ENCODE measurements around the gene NFIA. TPM values are rescaled to one million over a fixed set of nuclear protein-coding genes. Genes with fewer than 3 reads are reported as not detected.

Gene NFIA
- total and polyA plus RNA-seq, 5 donors = 15.9 to 127 (median 108) TPM

DNA sequence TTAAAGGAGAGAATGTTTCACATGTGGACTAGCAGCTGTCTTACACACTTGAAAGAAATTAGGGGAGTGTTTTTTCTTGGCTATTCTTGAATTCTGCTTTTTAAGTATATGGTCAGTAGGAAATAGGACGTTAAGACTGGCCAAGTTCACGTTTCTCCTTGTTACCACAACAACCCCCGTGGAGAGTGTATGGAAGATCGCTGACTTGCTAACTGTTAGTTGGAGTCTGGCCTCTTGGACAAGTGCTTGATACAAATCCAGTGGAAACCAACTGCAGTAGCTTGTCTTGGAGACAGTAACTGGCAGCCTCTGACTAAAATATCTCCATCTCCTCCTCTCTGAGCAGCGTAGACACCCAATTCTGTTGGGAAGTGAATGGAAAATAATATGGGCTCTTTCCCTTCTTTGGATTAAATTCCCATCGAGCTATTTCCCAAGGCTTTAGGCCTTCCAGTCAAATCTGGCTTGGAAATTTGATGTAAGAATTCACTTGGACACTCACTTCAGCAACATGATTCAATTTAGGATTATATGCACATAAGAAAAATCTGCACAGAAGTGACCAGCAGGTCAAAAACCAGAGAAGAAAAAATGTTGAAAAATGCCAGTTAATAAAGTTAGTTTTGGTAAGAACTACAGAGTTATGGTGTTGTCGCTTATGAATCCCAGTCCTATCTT is 3.6 kb upstream of the NFIA start:
- WGBS = 20% methylated on average over 7 of the region's 7 CpGs
- Histone ChIP-seq H3K27me3 (ENCODE audit: control insufficient read depth, insufficient read depth) (no peaks in the 10 kb centered on the region), H3K9me3 (ENCODE audit: control insufficient read depth, low read length) (no peaks in the 10 kb centered on the region), H3K4me1 (ENCODE audit: control insufficient read depth, insufficient read depth, low read length) (peaks cover 8% of the 10 kb centered on the region), H3K27ac (ENCODE audit: low read length) (peak overlapping the region; percentile 83), H3K4me3 (ENCODE audit: low read length) (peak overlapping the region; percentile 91)
- ATAC-seq (peak in 1 of 2 donors; percentile 7), DNase-seq (no peak)
- intact Hi-C loops (cut with DNase I) = loop anchor here in 1 of 4 donors (5.0 kb wide), 1 partner anchor 104 kb away; no protein-coding TSS in a partner anchor

DNA sequence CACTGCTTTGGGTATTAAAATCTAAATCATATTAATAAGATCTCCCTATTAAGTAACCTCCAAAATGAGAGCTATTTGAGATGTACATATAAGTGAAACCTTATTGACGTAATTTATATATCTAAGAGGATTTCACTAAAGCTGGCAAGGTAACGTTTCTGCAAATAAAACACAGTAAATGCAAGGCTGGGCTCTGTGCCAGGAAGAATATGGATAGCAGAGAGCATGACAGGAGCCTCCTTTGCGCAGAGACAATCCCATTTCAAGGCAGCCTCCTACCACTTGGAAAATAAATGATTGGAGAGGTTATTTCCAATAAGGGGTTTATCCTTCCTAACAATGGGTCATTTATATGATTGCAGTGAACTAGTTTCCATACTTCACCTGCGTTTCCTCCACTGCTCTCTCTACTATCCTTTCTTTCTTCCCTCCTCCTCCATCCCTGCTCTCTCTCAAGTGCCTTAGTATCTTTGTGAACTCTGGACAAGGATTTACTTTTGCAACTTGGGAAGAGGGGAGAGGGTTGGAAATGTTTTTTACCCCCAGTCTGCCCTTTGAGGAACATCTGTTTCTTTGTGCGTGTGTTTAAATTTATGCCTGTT is 3.0 kb upstream of the NFIA start:
- H3K4me1 ChIP-seq (ENCODE audit: control insufficient read depth, insufficient read depth, low read length) = peaks cover 8% of the 10 kb centered on the region
- 35% methylated on average over 5 of the region's 5 CpGs for WGBS
- DNase-seq (no peak), ATAC-seq (no peak)
- no peaks in the 10 kb centered on the region for H3K9me3 ChIP-seq (ENCODE audit: control insufficient read depth, low read length)
- no peak overlapping the region for H3K4me3 ChIP-seq (ENCODE audit: low read length)
- intact Hi-C loops (cut with DNase I) = loop anchor here in 1 of 4 donors (5.0 kb wide), 1 partner anchor 103 kb away; no protein-coding TSS in a partner anchor
- no peaks in the 10 kb centered on the region for H3K27me3 ChIP-seq (ENCODE audit: control insufficient read depth, insufficient read depth)
- peak overlapping the region; percentile 62 for H3K27ac ChIP-seq (ENCODE audit: low read length)

DNA sequence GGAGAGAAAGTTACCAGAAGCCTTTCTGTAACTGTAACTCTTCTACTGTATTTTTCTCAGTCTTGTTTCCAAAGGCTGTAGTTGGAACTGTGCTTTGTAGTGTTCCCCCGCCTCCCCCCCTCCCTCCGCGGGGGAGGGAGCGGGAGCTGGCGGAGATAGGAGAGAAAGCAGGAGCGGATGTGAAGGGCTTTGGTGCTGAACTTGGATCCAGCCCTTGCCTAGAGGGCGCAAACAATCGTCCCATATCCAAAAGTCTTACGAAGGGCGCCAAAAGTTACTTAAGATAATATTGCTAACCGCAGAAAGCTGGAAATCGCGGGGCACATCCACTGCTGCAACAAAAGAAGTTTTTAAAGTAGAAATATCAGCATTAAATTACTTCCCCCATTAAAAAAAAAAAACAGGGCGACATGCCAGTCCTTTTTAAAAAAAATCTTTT is 2.4 kb upstream of the NFIA start:
- Histone ChIP-seq H3K27me3 (ENCODE audit: control insufficient read depth, insufficient read depth) (no peaks in the 10 kb centered on the region), H3K9me3 (ENCODE audit: control insufficient read depth, low read length) (no peaks in the 10 kb centered on the region), H3K4me3 (ENCODE audit: low read length) (peak overlapping the region; percentile 29), H3K27ac (ENCODE audit: low read length) (peak overlapping the region; percentile 79), H3K4me1 (ENCODE audit: control insufficient read depth, insufficient read depth, low read length) (peaks cover 8% of the 10 kb centered on the region)
- peak; percentile 71 to 80 for ATAC-seq
- intact Hi-C loops (cut with DNase I) = loop anchor here in 3 of 4 donors (5.0 to 10.0 kb wide), 4 partner anchors 102 to 375 kb away; no protein-coding TSS in a partner anchor
- DNase-seq = peak; percentile 82 to 94 (median 93)
- WGBS = 1% methylated on average over 14 of the region's 14 CpGs

DNA sequence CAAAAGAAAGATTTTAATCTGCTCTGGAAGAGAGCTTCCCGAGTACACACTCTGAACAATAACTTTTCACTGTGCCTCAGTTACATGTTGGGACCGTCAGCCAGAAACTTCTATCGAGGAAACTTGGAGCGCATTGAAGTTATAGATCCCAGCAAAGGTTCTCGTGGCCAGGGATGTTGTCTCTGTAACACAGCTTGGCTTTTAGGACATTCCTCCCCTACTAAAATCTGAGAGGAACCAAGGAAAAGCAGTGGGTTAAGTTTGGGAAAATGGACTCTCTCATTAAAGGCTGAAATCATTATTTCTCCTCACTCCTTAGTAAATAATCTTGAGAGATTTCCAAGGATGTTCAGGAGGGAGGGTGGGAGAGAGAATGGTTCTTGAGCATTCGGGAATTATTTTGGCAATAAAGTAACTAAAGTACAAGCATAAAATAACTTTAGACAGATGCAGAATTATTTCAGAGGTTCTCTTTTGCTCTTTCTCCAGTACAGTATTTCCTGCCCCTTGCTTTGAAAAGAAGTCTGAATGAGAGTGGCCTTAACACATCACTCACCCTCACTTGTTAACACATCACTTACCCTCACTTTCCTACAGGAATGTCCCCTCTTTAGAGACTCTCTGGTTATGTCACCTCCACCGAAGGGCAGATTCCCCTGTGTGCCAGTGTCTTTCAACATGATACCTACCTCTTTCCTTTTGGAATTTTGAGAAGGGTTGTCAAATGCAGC is 1.8 kb upstream of the NFIA start:
- Histone ChIP-seq H3K27me3 (ENCODE audit: control insufficient read depth, insufficient read depth) (no peaks in the 10 kb centered on the region), H3K4me3 (ENCODE audit: low read length) (peak overlapping the region; percentile 98), H3K4me1 (ENCODE audit: control insufficient read depth, insufficient read depth, low read length) (peaks cover 8% of the 10 kb centered on the region), H3K9me3 (ENCODE audit: control insufficient read depth, low read length) (no peaks in the 10 kb centered on the region), H3K27ac (ENCODE audit: low read length) (peak overlapping the region; percentile 99)
- ATAC-seq = no peak
- intact Hi-C loops (cut with DNase I) = loop anchor here in 3 of 4 donors (5.0 to 10.0 kb wide), 4 partner anchors 102 to 374 kb away; no protein-coding TSS in a partner anchor
- no peak for DNase-seq
- WGBS = 11% methylated on average over 7 of the region's 7 CpGs

DNA sequence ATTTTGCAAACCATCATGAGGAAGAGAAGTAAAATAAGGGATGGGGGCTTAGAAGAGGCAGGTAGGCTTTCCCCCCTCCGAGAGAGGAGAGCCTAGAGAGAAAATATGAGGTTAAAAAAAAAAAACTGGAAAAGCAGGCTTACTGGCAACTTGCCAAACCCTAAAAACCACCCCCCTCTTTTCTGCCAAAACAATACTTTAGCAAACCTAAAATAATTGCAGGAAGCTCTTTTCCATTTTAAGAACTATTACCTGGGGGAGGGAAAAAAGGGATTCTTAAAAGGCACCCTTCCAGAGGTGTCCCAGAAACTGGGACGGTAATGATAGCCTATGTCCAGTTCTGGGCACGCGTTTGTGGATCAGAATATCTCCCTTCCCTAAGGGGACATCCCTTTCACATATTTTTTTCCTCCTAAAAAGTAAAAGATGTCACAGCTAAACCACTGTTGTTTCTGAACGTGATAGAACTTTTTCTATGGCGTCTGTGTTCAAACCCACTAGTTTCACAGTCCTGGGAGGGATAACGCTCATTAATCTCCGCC is 1.1 kb upstream of the NFIA start:
- peaks cover 8% of the 10 kb centered on the region for H3K4me1 ChIP-seq (ENCODE audit: control insufficient read depth, insufficient read depth, low read length)
- H3K27me3 ChIP-seq (ENCODE audit: control insufficient read depth, insufficient read depth) = no peaks in the 10 kb centered on the region
- H3K9me3 ChIP-seq (ENCODE audit: control insufficient read depth, low read length) = no peaks in the 10 kb centered on the region
- intact Hi-C loops (cut with DNase I) = loop anchor here in 3 of 4 donors (5.0 to 10.0 kb wide), 4 partner anchors 101 to 374 kb away; no protein-coding TSS in a partner anchor
- DNase-seq (no peak), ATAC-seq (no peak)
- 2% methylated on average over 8 of the region's 8 CpGs for WGBS
- peak overlapping the region; percentile 99 for H3K27ac ChIP-seq (ENCODE audit: low read length)
- peak overlapping the region; percentile 98 for H3K4me3 ChIP-seq (ENCODE audit: low read length)

DNA sequence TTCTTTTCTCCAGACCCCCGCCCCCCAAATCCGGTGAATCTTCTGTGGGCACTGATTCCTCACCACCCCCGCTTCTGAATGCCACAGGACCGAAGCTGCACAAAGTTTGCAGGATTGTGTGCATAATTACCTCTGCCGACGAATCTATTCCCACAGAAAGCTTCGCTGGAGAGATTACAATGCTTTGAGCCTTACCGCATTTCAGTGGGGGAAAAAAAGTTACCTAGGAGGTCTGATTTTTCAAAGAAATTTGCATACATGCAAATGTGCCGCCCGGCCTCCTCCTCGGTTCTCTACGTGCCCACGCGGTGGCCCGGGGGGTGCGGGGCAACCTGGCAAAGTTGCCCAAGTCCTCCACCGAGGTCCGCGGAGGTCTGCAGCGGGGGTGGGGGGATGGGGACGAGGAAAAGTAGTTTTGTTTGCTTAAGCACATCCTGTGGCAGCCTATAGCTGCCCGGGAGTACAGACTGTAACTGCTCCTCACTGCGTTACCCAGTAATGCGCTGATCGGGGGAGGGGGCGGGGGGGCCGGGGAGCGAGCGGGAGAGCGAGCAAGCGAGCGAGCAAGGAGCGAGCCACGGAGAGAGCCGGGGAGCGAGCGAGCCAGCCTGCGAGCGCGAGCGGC is 563 bp upstream of the NFIA start:
- ATAC-seq = peak; percentile 2 to 4
- Histone ChIP-seq H3K9me3 (ENCODE audit: control insufficient read depth, low read length) (no peaks in the 10 kb centered on the region), H3K4me1 (ENCODE audit: control insufficient read depth, insufficient read depth, low read length) (peaks cover 8% of the 10 kb centered on the region), H3K4me3 (ENCODE audit: low read length) (peak overlapping the region; percentile 98), H3K27me3 (ENCODE audit: control insufficient read depth, insufficient read depth) (no peaks in the 10 kb centered on the region), H3K27ac (ENCODE audit: low read length) (peak overlapping the region; percentile 99)
- intact Hi-C loops (cut with DNase I) = loop anchor here in 3 of 4 donors (2.0 to 10.0 kb wide), 5 partner anchors 29 to 373 kb away; no protein-coding TSS in a partner anchor
- under 1% methylated on average over 41 of the region's 41 CpGs for WGBS
- DNase-seq = peak; percentile 51 to 78 (median 76)

DNA sequence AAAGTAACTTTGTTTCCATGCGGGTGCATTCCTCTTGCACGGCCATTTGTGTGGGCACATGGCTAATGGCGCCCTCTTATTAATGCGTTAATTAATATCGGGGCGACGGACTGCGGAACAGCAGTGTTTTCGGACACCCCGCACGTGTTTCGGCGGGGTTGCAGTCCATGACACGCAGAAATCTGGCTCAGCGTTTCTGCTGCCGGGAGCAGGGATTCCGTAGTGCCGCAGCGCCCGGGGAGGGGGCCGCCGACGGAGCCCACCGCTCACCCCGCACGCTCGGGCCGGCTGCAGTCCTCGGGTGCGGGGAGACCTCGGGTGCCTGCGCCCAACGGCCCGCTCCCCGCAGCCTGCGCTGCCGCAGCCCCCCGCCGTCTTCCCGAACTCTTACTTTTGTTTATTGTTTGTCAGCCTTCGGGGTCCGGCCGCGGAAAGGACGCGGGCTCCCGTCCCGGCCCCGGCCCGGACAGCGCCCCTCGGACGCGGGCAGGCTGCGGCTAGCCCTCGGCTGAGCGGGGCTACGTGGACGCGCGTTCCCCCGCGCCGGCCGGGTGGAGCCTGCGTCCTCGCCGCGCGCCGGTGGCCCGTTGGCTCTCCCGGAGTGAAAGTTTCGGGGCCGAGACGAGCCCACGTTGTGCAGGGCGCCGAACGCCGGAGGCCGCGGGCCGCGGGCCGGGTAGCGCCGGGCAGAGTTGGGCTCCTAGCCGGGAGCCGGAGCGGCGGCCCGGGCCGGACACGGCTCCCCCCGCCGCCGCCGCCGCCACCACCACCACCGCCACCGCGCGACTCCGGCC is 849 bp downstream of the NFIA start:
- Histone ChIP-seq H3K4me1 (ENCODE audit: control insufficient read depth, insufficient read depth, low read length) (peaks cover 8% of the 10 kb centered on the region), H3K27me3 (ENCODE audit: control insufficient read depth, insufficient read depth) (no peaks in the 10 kb centered on the region), H3K27ac (ENCODE audit: low read length) (peak overlapping the region; percentile 99), H3K4me3 (ENCODE audit: low read length) (peak overlapping the region; percentile 98), H3K9me3 (ENCODE audit: control insufficient read depth, low read length) (no peaks in the 10 kb centered on the region)
- intact Hi-C loops (cut with DNase I) = loop anchor here in 3 of 4 donors (2.0 to 10.0 kb wide), 5 partner anchors 30 to 372 kb away; no protein-coding TSS in a partner anchor
- under 1% methylated on average over 105 of the region's 105 CpGs for WGBS
- peak; percentile 26 to 75 (median 73) for DNase-seq
- peak; percentile 13 to 27 for ATAC-seq

DNA sequence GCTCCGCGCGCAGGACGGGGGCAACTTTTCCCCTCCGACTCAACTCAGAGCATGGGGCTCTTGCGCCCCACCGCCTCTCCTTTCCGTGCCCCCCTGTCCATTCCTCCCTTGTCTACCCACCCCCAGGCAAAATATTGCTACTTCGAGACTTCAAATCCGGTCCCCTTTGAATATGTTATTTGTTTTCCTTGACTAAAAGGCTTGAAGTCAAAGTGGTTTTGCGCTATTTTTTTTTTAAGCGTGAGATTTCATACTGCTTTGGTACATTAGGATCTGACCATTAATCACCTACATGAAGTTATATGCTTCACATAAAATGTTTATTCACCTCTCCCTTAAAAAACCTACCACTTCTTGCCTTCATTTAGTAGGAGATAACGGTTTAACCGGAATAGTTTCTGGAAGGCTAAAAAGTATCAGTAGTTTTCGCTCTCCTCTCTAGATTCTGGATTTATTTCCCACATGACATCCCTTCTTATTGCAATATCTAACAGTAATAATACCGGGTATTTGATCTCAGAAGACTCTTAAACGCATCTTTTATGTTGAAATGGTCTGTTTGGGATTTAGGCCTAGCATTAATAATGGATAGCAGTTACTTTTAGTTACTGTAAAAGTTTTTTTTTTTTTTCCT is 1.6 kb downstream of the NFIA start:
- peak overlapping the region; percentile 99 for H3K27ac ChIP-seq (ENCODE audit: low read length)
- no peak for DNase-seq
- H3K27me3 ChIP-seq (ENCODE audit: control insufficient read depth, insufficient read depth) = no peaks in the 10 kb centered on the region
- H3K4me3 ChIP-seq (ENCODE audit: low read length) = peak overlapping the region; percentile 98
- no peak for ATAC-seq
- no peaks in the 10 kb centered on the region for H3K9me3 ChIP-seq (ENCODE audit: control insufficient read depth, low read length)
- intact Hi-C loops (cut with DNase I) = loop anchor here in 3 of 4 donors (2.0 to 10.0 kb wide), 5 partner anchors 31 to 371 kb away; no protein-coding TSS in a partner anchor
- WGBS = 5% methylated on average over 17 of the region's 17 CpGs
- H3K4me1 ChIP-seq (ENCODE audit: control insufficient read depth, insufficient read depth, low read length) = peaks cover 8% of the 10 kb centered on the region

DNA sequence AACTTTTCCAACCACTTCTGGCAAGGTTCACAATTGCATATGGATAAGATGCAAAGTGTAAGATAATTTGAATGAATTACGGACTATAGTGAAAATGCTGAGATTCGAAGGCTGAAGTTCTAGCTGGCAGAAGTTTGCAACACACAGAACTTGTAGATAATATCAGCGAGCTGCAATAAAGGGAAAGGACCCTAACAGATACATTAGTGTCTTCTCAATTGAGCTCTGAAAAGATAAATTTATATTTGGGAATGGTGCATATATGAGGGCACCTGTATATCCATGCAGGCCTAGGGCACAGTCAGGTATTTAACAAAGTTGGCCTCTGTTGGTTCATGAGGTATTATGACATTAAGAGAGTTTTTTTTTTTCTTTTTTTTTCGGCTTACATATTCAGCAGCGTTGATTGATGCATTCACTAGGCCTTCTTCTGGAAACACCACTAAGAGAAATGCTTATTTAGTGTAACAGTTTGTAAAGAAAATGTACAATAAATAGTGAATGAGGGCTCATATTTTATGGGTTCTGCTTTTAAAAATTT is 2.2 kb downstream of the NFIA start:
- ATAC-seq = no peak
- Histone ChIP-seq H3K27ac (ENCODE audit: low read length) (peak overlapping the region; percentile 89), H3K4me3 (ENCODE audit: low read length) (peak overlapping the region; percentile 98), H3K27me3 (ENCODE audit: control insufficient read depth, insufficient read depth) (no peaks in the 10 kb centered on the region), H3K4me1 (ENCODE audit: control insufficient read depth, insufficient read depth, low read length) (peaks cover 5% of the 10 kb centered on the region), H3K9me3 (ENCODE audit: control insufficient read depth, low read length) (no peaks in the 10 kb centered on the region)
- no peak for DNase-seq
- WGBS = 10% methylated on average over 5 of the region's 5 CpGs
- intact Hi-C loops (cut with DNase I) = loop anchor here in 3 of 4 donors (5.0 to 10.0 kb wide), 4 partner anchors 98 to 370 kb away; no protein-coding TSS in a partner anchor

Data from right cardiac atrium (tissue), 5 donors.